LHCN-M2 (cell line): ENCODE results near the gene TEAD1. TPM values are rescaled to one million over a fixed set of nuclear protein-coding genes. Genes with fewer than 3 reads are reported as not detected.
A peak's percentile ranks its signal among the peaks of the same experiment; 100 is the strongest.

ENCODE experiments used
- DNase-seq: peaks from one replicate; pipeline ENCODE4 v3.0.0-alpha.2; 2012; ENCODE audit warnings: low read depth
- total RNA-seq: library from RNA; depleted of rRNA; stranded (reverse); fragments of >200 nt; gene quantifications from 2 replicates; pipeline ENCODE4 v1.2.3, GENCODE V29; 2014

The TEAD1 gene
- total RNA-seq, 1 experiment from 2014 or later: 105 TPM

GRCh38 chr11:12809864-12810567 is 135.8 kb downstream of the TEAD1 start:
- peak; percentile 71 for DNase-seq

GRCh38 chr11:12810568-12810894 is 136.3 kb downstream of the TEAD1 start:
- DNase-seq: no peak

GRCh38 chr11:12811861-12812260 is 137.6 kb downstream of the TEAD1 start:
- no peak for DNase-seq

- DNase-seq: no peak
Measured at GRCh38 chr11:12812849-12813248, 138.6 kb downstream of the TEAD1 start.

DNA sequence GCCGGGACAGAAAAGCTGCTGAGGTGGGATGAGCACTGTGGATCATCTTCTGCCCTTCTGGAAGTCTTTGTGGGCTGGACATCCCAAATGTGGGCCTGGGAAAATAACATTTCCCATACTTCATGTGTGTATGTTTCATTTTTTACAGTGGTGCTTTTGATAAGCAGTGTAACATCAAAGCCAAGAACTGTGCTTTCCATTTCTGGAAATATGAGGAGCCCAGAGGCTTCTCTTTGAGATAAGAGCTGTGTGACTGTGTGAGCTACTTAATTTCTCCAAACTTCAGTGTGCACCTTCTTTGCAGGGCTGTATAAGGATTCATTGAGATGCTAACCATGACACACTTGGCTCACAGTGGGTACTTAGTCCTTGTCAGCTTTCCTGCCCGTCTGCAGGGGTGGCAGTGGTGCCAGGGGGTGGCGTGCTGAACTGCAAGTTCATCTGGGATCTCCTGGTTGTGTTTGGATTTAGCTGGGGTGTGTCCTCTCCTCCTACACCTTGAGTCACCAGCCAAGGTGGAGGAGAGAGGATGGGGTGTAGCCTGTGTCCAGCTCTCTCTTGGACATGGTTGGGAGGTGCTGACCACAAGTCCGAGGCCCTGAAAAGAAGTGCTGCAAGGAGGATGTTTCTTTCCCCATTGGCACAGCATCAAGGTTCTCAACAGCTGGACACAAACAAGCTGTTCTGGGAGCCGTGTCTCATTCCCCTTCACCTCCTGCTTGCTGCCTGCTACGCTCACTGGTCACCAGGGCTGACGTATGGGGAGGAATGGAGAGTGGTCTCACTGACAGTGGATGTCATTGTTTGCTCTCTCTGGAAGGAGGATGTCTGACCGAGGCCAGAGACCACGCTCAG is 139.4 kb downstream of the TEAD1 start:
- peak; percentile 80 for DNase-seq

- no peak for DNase-seq
Measured at GRCh38 chr11:12815129-12815480, 140.9 kb downstream of the TEAD1 start.

GRCh38 chr11:12815931-12816494 is 141.8 kb downstream of the TEAD1 start:
- DNase-seq: no peak

DNA sequence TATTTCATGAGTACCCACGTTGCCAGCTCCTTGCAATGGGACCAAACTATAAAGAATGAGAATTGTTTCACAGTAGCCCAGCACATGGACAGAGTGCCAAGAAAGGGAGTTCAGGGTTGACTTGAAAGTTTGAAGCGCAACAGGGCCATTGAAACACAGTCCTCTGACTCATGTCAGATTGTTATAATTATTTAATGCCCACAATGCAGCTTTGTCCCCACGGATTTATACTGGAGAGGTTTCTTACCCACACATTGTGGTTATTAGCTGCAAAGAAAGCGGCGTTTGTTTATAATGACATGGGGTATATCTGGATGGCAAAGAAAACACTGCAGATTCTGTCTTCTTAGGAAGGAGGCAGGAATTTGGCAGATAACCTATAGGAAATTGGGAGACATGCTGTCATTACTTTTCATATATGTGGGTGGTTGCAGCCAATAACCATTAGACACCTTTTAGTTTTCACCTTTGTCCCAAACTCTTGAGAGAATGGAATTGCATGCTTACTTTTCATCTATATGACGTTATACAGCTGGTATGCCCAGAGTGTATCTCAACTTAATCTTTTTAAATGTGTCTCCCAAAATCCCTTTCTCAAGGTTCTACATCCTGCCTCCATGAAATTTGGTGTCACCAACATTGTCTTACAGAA is 143.6 kb downstream of the TEAD1 start:
- no peak for DNase-seq

- peak; percentile 80 for DNase-seq
Measured at GRCh38 chr11:12818333-12819015, 144.3 kb downstream of the TEAD1 start.

DNA sequence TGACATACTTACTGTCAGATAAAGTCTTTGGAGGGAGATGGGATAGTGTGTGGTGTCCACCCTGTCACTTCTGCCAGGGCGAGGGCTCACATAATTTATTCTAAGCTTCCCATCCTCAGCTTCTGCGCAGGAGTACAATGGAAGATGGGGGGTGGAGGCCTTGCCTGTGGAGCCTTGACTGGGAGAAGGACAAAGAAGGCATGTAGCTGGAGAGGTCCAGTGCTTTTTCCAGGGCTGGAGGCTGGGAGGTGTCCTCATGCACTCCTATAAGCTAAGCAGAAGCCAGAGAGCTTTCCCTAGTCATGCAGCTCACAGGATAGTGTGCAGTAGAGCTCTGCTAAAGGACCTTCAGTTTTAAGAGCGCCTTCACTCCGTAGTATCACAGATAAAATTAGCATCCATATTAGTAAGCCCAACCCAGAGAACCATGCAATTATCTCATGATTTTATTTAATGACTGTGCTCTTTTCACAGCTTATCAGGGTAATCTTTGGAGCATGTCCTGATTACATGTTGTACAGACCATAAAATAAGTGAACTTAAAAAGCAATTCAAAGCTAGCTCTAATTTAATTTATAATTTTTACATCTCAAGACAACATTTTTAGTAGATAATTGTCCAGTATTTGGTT is 148.3 kb downstream of the TEAD1 start:
- no peak for DNase-seq

DNA sequence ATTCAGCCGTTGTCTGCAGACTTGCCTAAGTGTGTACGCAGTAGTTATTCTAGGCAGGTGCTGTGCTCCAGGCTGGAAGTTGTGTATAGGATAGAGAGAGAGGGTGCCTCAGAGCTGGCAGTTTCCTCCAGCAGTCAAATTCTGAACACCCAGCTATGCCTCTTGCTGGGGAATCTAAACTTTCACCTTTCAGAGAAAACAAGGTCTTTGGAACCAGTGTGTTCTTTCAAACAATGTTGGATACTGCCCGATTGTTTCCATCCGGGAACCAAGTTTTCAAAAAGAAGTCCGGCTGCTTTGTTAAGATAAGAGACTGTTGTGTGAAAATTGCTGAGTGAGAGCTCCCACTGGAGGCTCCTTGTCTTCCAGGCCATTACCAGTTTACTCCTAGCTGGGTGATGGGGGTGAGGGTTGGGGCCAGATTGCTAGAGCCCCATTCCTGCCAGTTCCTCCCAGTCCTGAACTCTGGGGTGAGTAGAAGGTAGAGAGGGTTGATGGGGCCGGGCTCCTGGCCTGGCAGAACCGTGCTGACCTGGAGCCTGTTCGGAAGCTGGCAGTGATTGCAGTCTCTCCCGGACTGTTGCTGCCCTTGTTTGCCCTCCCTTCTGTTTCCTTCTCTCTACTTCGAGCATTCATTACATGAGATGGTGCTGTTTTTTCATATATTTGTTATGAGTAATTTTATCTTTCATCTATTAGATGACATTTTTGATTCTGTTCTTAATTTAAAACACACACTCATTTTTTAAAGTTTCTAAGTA is 150.2 kb downstream of the TEAD1 start:
- DNase-seq: no peak

GRCh38 chr11:12826441-12826840 is 152.2 kb downstream of the TEAD1 start:
- no peak for DNase-seq

GRCh38 chr11:12827369-12827768 is 153.1 kb downstream of the TEAD1 start:
- DNase-seq: no peak

- peak; percentile 83 for DNase-seq
Measured at GRCh38 chr11:12827929-12828812, 153.9 kb downstream of the TEAD1 start.

DNA sequence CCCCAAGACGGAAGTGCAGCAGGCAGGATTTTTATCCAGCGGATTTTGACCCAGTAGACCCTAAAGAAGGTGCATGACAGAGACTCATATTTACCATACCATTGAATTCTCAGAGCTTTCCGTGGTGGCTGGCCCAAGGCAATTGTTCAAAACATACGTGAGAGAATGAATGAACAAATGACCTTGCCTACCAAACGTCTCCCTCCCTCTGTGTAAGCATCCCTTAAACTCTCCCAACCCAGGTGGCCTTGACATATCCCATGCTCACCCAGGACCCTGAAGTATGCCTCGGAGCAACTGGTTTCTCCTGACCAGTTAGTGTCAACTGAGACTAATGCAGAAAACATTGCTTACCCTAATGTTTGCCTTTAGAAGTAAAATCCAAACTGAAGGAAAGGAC is 154.9 kb downstream of the TEAD1 start:
- no peak for DNase-seq

DNA sequence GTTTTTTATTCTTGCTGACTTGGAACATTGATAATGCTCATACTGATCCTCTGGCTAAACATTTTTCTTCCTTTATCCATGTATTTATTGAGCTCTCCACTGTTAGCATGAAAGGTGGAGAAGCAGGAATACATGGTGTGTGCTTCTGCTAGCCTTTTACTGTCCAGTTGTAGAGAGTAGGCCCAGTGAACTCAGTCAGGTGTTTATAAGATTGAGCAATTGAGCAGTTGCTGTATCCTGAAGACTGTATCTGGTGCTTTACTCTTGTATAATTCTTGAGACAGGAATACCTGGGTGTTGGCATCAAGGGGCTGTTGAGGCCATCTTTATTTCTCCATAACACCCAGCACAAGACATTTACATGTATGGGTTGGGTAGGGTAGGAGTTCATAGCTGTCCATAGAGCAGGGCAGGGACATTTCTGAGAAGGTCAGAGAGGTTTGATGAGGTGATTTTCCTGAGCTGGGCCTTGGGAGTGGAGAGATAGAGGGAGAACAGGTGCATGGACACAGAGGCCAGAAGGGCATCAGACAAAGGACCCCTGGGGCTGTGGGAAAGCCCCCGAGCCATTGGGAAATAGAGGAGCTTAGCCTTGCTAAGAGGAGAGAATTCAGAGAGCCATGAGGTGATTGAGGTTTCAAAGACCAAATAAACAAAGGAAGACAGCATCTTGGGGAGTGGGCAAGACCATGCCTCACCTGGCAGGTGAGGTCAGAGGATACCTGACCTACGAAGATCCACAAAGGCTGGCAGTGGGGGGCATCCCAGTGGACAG is 155.5 kb downstream of the TEAD1 start:
- no peak for DNase-seq

DNA sequence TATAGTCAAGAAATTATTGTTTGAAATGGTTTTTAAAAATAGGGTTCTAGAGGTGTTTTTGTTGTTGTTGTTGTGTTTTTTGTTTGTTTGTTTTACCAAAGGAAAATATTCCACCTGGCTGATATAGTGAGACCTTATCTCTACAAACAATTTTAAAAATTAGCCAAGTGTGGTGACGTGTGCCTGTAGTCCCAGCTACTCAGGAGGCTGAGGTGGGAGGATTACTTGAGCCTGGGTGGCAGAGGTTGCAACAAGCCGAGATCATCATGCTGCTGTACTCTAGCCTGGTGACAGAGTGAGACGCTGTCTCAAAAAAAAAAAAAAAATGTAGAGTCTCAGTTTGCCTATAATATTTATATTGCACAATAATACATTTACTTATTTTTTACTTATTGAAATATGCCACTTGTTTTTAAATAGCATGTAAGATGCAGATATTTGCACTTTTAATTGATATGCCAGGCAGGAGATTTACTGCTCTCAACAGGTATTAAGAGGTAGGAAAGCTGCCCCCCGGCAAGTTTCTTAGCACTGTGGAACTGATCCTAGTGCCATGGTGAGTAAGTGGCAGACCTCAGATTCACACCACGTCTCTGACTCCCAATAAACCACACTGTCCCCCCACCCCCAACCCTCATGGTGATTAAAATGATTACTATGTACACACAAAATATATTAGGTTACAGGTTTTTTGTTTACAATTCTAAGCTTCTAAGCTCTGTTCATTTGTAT is 157.4 kb downstream of the TEAD1 start:
- no peak for DNase-seq
